ENCODE data around the gene CAPN15. TPM values are rescaled to one million over a fixed set of nuclear protein-coding genes. Genes with fewer than 3 reads are reported as not detected.

Gene CAPN15
- total and polyA plus RNA-seq, 9 of the 15 experiments (the other 6 are each of a cell fraction or from before 2014, with no cell fraction given): 0.62 to 111 (median 14.2) TPM

- TF ChIP-seq ZBTB26 (CRISPR knock-in tag; IDR thresholded peaks at IDR 0.05) (no peak), HLTF (IDR thresholded peaks at IDR 0.05) (no peak), L3MBTL2 (IDR thresholded peaks at IDR 0.05) (0 out of 2 replicates have a peak, but pooled peaks have one; percentile 19), PHF21A (IDR thresholded peaks at IDR 0.05; ENCODE audit: borderline replicate concordance, low read depth) (no peak), POLR3A (IDR thresholded peaks at IDR 0.05; ENCODE audit: borderline replicate concordance, extremely low read depth, insufficient read depth, insufficient read length) (no peak), FOXJ3 (CRISPR knock-in tag; IDR thresholded peaks at IDR 0.05) (no peak), ZNF354B (CRISPR knock-in tag; IDR thresholded peaks at IDR 0.05) (no peak), BHLHE40 (IDR thresholded peaks at IDR 0.05; ENCODE audit: low read length) (no peak), NFATC3 (IDR thresholded peaks at IDR 0.05) (no peak), TBP (optimal IDR thresholded peaks at IDR 0.05; ENCODE audit: low read depth, low read length) (no peak), NR2F6 (CRISPR knock-in tag; IDR thresholded peaks at IDR 0.05) (no peak), ZKSCAN1 (IDR thresholded peaks at IDR 0.05; ENCODE audit: low read depth, low read length) (no peak; the same call in 1 of the 2 replicates), SREBF1 (IDR thresholded peaks at IDR 0.05; ENCODE audit: borderline replicate concordance, low read depth, low read length) (no peak), ARID3A (IDR thresholded peaks at IDR 0.05; ENCODE audit: borderline replicate concordance, low read depth, low read length) (no peak), ZNF384 (IDR thresholded peaks at IDR 0.05; ENCODE audit: low read depth, low read length) (no peak), HNRNPL (IDR thresholded peaks at IDR 0.05; ENCODE audit: low read depth, low read length) (no peak), E2F3 (CRISPR knock-in tag; IDR thresholded peaks at IDR 0.05) (0 out of 2 replicates have a peak, but pooled peaks have one; percentile 13), PRPF4 (IDR thresholded peaks at IDR 0.05; ENCODE audit: insufficient read depth, low read depth, low read length, poor library complexity, severe bottlenecking) (no peak)
These were observed 40.1 kb downstream of the CAPN15 start (continued) for GRCh38 chr16:567373-568256.

All from K562 (cell line).